Lower leg skin (tissue), 4 donors: ENCODE data around the gene NFIA. TPM values are rescaled to one million over a fixed set of nuclear protein-coding genes. Genes with fewer than 3 reads are reported as not detected.

Experiments used
- DNase-seq, 2 donors: peaks; one replicate each; pipeline ENCODE4 v3.0.0-alpha.2; 2019; ENCODE audit warnings: low spot score in 2 of 2
- H3K4me3 ChIP-seq: fragments of 200-600 bp; sonication (generic); 2 replicates; pipeline ENCODE4 v1.5.1; 2017; ENCODE audit warnings: mild to moderate bottlenecking, low read depth; ENCODE audit not compliant: poor library complexity, severe bottlenecking
- CTCF ChIP-seq, 3 donors: fragments of 450-650 bp; IDR thresholded peaks; one replicate each; pipeline ENCODE4 v1.5.1; 2016; ENCODE audit warnings: antibody characterized with exemption in 3 of 3, mild to moderate bottlenecking in 3 of 3, moderate library complexity in 2 of 3
- POLR2A ChIP-seq, 2 donors: fragments of 450-650 bp; IDR thresholded peaks; one replicate each; pipeline ENCODE4 v1.6.1; 2016 to 2017; ENCODE audit warnings: antibody characterized with exemption in 2 of 2, mild to moderate bottlenecking in 1 of 2, moderate library complexity in 1 of 2
- WGBS, 2 donors: methylation state at CpG; one replicate each; pipeline ENCODE4 v1.1.5; 2018; 5-methylcytosine and 5-hydroxymethylcytosine counted together
- intact Hi-C: fragments of 100-400 bp; cut with DNase I; formaldehyde crosslinking; loops from one replicate; pipeline ENCODE4 v1.15.0; 2023; ENCODE audit warnings: low total_unique reads
- total RNA-seq, 4 donors: library from RNA; depleted of rRNA; stranded (reverse); fragments of >200 nt; gene quantifications; one replicate each; pipeline ENCODE4 v1.1.0, GENCODE V29; 2016

The NFIA gene
- total RNA-seq, 4 donors from 2014 or later: 26.0 to 32.5 (median 30.3) TPM

DNA sequence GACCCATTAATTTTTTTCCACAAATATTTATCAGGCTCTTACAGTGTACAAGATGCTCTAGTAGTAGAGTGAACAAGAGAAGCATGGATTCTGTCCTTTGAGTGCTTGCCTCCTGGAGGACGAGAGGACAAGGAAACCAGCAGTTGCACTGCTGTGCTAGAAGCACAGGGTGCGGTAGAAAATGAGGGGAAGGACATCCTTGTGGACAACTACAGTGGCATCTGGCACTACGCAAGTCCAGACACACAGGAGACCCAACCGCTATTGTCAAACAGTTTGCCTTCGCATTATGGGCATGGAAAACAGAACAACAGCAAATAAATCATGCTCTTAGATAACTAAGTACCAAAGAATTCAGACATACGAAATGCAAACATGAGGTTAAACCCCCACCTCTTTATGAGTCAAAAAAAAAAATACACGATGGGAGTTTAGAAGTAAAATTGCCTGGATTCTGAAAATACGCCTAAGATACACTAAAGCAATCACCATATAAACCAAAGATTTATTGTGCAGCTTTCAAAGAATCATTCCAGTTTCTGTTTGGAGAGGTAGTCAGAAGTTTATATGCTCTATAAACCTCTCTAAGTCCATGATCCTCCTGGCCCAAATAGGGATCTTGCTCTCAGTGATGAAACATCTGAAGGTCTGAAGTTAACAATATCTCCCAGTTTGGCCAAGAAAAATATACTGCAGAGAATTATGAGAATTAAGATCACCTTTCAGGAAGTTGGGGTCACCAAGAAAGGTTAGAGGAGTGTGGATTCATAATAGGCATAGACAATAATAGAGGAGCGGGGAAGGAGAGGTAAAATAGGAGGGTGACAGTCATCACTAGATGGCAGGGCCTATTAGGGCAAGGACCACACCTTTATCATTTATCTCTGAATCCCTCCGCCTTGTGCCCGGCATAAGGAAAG, 307.8 kb downstream of the NFIA start:
- DNase-seq: no peak
- 90% methylated on average over 11 of the region's 11 CpGs for WGBS, 2 donors
- no peak overlapping the region for H3K4me3 ChIP-seq
- intact Hi-C loops: no loop called here
- no peak for TF ChIP-seq POLR2A (IDR thresholded peaks at IDR 0.05)
- TF ChIP-seq CTCF (IDR thresholded peaks at IDR 0.05): no peak

DNA sequence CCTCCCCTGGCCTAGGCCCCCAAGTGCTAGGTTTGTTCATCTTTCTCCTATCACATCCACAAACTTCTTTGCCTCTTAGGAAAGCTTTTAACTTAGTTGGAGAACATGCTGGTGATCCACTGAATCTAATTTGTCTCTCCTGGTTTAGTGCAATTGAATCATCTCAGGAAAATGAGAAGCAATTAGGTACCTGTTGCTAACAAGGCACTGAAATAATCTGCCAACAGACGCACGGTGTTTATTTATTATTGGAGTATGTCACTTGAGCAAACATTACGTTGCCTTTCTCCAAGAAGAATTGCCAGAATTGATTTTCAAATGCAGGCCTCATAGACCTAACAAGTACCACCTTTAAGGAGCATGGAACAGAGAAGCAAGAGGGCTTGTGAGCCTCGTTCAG, 309.4 kb downstream of the NFIA start:
- intact Hi-C loops: no loop called here
- no peak for DNase-seq
- no peak overlapping the region for H3K4me3 ChIP-seq
- no peak for TF ChIP-seq CTCF (IDR thresholded peaks at IDR 0.05)
- TF ChIP-seq POLR2A (IDR thresholded peaks at IDR 0.05): no peak
- WGBS, 2 donors: 67 to 78% methylated on average over 4 of the region's 4 CpGs

- intact Hi-C loops: no loop called here
- no peak overlapping the region for H3K4me3 ChIP-seq
- WGBS, 2 donors: 89 to 90% methylated on average over 11 of the region's 11 CpGs
- no peak for DNase-seq
- TF ChIP-seq POLR2A (IDR thresholded peaks at IDR 0.05) (no peak), CTCF (IDR thresholded peaks at IDR 0.05) (no peak)
Observed at GRCh38 chr1:61392409-61393242, 310.3 kb downstream of the NFIA start.

GRCh38 chr1:61393575-61393974, 311.2 kb downstream of the NFIA start:
- DNase-seq: no peak
- H3K4me3 ChIP-seq: no peak overlapping the region
- no peak for TF ChIP-seq CTCF (IDR thresholded peaks at IDR 0.05)
- intact Hi-C loops: no loop called here
- WGBS, 2 donors: 78 to 94% methylated on average over 3 of the region's 3 CpGs

DNA sequence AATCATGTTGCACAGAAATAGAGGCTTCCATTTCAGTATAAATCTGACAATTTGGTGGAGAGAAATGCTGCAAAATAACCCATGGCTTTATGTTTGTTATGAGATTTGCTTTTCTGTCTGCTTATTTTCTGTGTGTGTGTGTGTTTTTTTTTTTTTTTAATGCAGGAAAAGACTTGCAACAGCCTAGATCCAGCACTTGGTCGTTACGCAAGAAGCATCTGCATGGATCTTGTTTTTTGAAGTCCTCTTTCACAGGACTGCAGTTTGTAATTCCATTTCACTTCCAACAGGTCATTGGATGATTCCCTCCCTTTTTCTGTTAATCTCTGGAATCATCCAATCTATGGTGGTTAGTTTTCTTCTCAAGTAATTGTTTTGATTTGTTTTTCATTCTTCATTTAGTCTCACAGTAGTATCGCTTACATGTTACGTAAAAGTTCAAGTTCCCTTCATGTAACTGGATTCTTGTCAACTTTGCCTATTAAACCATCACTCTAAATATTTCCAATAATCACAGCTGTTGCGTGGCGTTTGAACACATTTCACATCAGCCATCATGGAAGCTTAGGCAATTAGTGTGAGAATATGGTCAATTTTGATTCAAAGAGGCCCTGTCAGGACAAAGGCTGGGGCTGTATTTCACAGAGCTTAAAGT, 312.9 kb downstream of the NFIA start:
- intact Hi-C loops: no loop called here
- 76 to 93% methylated on average over 6 of the region's 6 CpGs for WGBS, 2 donors
- no peak for DNase-seq
- H3K4me3 ChIP-seq: no peak overlapping the region
- TF ChIP-seq CTCF (IDR thresholded peaks at IDR 0.05) (no peak), POLR2A (IDR thresholded peaks at IDR 0.05) (no peak)
